CD1c-positive myeloid dendritic cell (primary cell): ENCODE data around the gene CFAP61.
"Not testable (repeated sequence)": the region's sequence is repeated elsewhere in the genome, so short reads cannot be mapped to it uniquely, and the experiment has no call there.

Source experiments
- DNase-seq: peaks from one replicate; pipeline ENCODE4 v3.0.0-alpha.2; 2016; ENCODE audit errors: extremely low spot score

The CFAP61 gene

DNA sequence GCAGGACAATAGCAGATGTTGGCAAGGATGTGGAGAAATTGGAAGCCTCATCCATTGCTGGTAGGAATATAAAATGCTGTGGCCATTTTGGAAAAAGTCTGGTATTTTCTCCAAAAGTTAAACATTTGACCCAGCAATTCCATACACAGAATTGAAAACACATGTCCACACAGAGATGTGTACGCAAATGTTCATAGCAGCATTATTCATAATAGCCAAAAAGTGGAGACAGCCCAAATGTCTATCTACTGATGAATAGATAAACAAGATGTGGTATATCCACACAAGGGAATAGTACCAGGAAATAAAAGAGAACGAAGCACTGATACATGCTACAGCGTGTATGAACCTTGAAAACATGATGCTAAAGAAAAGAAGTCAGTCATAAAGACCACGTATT lies 40.5 kb downstream of the CFAP61 start:
- DNase-seq = no peak

DNA sequence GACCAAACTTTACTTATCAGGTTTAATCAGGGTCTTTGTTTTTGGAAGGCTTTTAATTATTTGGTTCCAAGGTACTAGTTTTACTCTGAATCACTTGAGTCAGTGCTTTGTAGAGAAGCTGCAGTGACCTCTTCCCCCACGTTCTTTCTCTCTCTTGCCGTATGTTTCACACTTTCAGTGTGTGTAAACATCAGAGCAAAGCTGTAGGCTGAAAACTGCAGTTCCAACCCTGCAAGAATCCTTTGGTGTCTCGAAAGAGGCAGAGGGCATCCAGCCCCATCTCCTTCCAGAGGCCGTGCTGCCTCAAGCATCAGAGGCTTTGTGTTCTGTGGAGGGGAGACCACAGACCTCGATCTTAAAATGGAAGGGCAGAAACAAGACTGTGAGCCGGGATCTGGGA lies 42.1 kb downstream of the CFAP61 start:
- no peak for DNase-seq

DNA sequence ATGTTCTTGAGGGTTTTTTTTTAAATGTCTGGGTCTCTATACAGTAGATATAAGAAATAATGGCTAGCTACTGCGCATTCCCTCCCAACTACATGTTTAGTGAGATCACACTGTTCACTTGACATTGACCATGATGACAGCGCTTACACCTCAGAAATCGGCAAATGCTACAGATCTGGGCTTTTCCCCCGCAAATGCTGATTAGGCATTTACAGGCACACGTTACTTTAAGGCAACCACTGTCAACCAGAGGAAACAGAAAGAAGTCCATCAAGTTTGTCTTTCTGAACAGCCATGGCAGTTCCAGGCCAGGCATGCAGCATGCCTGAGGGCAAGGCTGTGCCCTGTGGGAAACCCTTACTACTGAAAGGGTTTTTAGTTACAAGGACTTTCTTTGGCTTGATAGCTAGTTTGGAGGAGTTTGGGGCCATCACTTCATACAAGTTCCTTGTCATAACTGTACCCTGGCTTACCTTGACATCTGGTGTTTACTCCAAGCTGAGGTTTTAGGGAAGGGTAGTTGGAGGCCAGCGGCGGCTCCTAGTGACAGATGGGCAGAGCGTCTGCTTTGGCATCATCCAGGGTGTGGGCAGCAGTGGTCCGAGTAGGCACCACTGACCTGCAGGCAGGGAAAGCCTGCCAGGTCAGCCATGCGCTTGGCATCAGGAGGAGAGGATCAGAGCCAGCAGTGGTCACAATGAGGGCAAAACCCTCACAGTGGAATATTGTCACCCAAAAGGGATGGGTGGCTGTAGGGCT lies 43.0 kb downstream of the CFAP61 start:
- DNase-seq = no peak

DNA sequence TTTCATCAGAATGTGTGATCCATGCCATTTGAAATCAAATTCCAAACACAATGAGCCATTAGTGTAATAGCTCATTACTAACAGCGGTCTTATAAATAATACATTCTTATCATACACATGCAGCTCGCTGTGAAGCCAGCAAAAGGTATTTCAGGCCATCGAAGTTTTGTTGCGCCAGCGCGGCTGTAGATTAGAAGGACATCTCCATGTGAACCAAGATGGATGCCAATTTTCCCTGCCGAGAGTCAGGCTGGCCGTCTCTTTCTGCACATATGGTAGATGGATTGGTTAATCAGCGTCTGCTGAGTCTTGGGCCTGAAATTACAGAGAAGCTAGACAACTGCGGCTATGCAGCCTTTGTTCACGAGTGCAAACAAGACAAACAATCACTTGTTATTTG lies 44.1 kb downstream of the CFAP61 start:
- DNase-seq = no peak

DNA sequence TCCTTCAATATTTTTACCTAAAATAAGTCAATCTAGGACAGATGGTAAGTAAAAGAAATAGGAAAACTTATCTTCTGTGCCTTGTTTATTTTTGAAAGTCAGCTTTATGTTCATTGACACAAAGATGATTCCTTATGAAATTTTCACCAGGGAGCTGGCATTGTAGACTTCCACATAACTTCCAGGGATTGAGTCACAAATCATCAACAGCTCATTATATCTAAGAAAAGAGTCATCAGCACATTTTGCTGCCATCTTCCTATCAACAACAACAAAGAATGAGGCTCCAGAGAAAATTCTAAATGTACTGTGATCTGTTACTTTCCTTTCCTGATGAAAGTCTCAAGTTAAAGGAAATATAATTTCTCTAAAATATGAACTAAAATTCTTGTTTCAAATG lies 48.5 kb downstream of the CFAP61 start:
- DNase-seq = no peak

DNA sequence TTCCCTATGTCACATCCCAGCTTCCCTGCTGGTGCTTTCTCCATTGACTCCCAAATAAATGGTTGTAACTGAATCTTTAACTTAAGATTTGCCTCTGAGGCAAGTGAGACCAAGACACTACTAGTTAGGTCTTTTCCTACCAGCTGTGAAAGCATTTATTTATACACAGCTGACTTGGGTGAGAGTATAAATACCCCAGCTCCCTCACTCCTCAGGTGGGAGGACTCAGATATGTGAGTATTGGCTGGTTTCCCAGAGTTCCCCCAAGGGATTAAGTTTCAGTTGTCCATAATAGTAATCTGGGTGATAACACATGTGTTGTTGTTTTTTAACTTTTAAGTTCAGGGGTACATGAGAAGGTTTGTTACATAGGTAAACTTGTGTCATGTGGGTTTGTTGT lies 49.8 kb downstream of the CFAP61 start:
- no peak for DNase-seq

DNA sequence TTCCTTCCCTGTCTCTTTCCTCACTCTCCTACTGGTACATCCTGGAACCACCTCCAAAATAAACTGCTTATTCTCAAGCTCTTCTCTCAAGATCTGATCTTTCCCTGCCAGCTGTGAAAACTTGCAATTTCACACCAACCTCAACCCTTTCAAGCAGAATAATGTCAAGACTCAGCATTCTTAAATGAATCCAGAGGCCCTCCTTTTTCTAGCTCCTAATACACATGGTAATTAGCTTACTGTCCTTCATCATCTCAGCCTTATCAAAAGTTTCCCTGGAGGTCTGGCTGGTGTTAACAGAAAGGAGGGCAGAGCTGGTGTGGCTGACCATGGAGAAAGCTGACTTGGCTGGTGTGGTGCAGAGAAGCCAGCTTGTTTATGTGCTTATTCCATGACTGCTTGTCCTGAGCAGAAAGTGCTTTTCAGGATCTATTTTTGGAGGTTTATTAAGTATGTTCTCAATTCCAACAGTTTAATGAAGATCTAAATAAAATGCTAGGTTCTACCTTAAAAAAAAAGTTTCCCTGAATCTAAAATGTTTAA lies 50.5 kb downstream of the CFAP61 start:
- no peak for DNase-seq

DNA sequence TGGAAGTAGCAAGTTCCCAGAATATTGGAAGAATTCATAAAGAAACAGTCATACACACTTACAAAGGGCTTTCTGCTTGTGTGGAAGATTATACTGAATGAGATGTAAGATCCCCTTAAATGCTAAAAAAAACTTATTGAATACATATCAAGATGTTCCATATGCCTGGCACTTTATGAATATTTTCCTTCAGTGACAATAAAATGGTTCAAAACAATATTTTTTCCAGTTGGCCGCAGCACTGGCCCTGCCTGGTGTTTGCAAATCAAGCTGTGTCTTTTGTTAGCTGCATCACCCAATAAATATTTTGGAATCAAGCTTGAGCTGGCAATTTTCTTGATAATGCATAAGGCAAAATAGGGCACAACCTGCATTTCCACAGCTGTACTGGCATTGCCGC lies 51.2 kb downstream of the CFAP61 start:
- no peak for DNase-seq

DNA sequence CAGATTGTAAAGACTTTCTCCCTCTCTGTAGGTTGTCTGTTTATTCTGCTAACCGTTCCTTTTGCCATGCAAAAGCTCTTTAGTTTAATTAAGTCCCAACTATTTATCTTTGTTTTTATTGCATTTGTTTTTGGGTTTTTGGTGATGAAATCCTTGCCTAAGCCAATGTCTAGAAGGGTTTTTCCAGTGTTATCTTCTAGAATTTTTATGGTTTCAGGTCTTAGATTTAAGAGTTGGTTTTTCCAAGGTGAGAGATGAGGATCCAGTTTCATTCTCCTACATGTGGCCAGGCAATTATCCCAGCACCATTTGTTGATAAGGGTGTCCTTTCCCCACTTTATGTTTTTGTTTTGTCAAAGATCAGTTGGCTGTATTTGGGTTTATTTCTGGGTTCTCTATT lies 70.9 kb downstream of the CFAP61 start:
- DNase-seq = not testable (repeated sequence)

DNA sequence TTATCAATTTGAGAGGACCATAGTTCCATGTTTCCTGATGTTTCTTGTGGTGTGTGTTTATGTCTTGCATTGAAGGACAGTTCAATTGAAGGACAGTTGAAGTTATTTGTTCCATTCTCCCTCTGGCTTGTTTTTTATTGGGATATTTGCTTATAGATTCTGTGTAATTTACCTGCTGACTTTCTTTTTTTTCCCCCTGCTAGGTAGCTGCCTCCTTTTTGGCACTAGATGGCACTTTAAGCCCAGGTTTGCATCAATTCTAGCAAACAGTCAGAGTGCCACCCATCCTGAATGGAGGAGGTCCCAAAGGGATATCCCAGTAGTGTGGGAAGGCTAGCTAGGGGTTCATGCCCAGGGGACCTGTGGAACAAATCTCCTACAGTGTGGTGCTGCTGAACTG lies 78.1 kb downstream of the CFAP61 start:
- no peak for DNase-seq

DNA sequence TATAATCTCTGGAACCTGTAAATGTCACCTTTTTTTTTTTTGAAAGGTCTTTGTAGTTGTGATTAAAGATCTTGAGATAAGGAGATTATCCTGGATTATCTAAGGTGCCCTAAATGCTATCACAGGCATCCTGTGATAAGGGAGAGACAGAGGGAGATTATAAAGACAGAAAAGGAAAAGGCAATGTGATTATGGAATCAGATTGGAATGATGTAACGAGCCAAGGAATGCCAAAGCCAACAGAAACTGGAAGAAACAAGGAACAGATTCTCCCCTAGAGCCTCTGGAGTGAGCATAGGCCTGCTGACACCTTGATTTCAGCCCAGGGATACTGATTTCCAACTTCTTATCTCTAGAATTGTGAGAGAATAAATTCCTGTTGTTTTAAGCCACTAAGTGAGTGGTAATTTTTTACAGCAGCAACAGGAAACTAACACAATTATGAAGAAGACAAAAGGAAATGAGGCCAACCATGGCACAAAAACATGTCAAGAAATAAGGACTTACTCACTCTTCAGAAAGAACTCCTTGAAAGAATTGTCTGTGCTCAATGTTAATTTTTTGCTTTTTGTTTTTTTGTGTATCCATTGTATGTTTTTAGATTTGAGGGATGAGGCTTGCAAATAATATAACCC lies 82.7 kb downstream of the CFAP61 start:
- no peak for DNase-seq

DNA sequence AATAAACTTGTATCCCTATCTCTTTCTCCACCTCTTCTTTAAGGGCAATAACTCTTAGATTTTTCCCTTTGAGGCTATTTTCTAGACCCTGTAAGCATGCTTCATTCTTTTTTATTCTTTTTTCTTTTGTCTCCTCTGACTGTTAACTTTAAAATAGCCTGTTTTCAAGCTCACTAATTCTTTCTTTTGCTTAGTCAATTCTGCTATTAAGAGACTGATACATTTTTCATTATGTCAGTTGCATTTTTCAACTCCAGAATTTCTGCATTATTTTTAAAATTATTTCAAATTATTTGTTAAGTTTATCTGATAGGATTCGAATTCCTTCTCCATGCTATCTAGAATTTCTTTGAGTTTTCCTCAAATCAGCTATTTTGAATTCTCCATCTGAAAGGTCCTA lies 84.0 kb downstream of the CFAP61 start:
- DNase-seq = no peak

DNA sequence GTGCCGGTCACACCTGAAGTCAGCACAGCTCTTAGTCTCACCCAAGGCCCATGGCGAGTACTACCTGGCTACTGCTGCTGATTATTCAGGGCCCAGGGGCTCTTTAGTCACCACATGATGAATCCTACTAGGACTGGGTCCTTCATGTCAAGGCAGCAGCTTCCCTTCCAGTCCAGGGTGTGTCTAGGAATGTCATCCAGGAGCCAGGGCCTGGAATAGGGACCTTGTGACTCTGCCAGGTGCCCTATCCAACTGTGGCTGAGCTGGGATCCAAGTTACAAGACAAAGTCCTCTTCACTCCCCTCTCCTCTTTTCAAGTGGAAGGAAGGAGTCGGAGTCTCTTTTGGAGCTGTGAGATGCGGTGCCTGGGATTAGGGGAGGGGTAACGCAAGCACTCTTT lies 85.5 kb downstream of the CFAP61 start:
- no peak for DNase-seq

DNA sequence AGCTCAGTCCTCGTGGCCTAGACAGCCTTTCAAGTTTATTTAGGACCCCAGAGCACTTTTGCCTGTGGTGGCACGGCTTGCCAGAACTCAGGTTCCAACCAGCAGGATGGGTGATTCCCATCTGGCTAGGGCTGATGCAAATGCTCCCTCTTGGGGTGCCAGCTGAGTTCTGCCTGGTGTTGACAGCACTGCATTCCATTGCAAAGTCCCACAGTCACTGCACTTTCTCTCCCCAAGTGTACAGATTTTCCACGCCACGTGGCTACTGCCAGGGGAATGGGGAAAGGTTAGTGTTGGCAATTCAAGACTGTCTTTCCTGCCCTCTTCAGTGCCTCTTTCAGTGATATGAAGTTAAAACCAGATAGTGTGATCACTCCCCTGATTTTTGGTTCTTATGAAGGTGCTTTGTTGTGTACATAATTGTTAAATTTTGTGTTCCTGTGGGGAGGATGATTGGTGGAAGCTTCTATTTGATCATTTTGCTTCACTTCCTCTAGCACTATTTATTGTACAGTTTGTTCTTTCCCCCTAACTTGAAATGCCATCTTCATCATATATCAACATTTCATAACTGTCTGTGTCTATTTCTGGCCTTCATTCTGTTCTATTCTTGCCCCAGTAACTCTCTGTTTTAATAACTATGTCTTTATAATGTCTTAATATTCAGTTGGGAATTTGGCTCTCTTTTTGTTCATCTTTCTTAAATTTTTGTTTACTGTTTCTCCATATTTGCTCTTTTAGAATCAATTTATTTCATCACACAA lies 86.2 kb downstream of the CFAP61 start:
- DNase-seq = no peak

DNA sequence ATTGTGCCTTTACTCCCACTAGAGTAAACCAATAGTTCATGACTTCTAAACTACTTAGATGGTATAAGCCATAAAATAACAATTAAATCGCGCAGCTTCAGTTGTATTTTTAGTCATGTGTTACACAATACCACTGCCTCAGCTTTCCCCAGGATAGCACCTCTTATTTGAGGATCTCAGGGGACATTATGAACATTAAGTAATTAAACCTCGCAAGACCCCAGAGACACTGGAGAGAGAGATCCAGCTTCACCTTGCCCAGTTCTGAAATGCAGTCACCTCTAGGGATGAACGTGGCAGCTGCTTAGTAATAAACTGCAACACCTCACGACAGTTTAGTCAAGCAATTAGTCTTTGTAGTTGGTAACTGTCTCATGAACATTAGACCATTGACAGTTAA lies 87.1 kb downstream of the CFAP61 start:
- DNase-seq = no peak

DNA sequence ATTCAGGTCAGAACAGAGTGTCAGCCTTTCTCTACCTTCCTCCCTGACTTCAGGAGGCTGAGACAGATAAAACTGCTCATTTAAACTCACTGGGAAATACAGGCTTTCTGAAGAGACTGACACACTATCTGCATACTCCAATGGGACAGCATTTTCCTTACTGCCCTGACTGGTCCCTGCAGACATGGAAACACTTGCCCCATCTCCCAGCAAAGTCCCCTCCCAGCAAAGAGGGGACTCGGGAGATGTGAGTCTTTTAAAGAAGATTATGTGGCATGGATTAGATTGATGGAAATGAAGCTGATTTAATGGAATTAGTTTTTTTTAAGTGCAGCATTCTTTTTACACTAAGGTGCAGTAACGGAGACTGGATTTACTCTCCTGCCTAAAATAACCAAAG lies 90.8 kb downstream of the CFAP61 start:
- no peak for DNase-seq

DNA sequence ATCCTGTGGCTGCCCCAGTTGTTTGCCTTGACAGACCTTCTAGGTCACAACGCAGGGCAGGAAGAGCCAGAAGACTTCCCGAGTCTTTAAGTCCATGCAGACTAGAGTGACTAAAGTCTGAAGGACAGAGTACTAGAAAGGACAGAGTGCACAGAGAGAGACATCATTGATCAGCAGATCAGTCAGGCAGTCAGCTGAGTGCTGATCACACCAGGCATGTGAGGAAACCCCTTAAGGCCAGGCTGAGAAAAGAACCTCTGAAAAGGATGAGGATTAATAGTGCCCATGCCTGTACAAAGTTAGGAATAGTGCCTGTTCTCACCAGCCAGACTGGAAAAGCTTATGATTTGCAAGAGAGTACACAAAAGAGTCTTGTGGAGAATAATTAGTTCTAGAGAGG lies 91.3 kb downstream of the CFAP61 start:
- DNase-seq = no peak

DNA sequence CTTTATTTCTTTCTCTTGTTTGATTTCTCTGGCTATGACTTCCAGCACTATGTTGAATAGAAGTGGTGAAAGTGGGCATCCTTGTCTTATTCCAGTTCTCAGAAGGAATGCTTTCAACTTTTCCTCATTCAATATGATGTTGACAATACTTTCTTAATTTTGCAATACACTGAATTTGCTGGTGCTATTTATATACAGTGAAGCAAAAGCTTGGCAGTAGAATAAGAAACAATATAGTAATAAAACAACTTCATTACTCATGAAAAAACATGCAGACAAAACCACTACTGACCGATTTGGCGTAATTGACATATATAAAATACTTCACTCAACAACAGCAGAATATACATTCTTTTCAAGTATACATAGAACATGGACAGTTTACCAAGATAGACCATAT lies 96.4 kb downstream of the CFAP61 start:
- DNase-seq = no peak

DNA sequence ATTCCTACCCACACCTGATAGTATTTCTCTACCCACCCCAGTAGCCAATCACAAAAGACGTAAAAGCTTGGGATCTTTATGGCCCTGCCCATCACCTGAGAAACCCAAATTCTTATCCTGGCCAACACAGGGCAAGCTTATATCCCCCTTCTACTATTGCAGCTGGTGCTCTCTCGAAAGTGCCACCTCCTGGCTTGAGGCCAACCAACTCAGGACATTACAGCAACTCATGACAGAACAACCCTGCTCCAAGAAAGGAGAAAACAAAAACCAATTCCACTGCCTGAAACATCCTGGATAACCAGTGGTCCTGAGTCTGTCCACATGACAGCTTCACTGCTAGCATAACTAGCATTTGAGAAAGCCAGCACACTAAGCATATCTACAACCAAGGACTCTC lies 97.9 kb downstream of the CFAP61 start:
- no peak for DNase-seq

DNA sequence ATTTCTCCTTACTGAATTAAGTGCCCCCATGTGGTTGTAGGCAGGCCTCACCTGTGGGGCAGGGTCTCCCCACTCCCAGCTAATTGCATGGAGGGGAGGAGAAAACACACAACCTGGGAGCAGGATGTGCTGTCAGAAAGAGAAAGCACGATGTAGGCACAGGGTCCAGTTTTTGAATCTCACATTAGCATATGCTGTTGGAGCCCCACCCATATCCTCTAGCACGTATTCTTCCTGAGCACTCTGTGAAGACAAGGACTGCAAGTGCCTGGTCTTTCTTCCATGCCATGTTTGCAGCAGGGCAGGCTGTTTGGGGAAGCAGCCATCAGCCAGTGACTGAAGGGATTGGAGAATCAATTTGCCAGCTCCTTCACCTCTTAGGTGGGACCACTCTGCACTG lies 108.2 kb downstream of the CFAP61 start:
- no peak for DNase-seq

DNA sequence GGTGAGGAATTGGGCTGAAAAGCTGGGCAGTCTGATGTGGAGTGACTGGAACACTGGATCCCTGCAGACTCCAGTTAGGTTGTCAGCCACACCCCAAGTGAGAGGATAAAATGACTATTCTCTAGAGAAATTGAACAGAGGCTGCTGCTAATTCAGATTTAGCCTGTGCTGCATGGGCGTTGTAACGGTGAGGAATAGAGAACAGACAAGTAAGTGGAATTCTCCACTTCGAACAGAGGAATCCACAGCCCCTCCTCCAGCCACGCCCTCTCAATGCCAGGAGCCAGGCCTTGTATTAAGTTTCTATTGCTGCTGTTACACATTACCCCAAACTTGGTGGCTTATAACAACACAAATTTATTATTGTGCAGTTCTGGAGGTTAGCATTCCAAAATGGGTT lies 109.3 kb downstream of the CFAP61 start:
- no peak for DNase-seq

DNA sequence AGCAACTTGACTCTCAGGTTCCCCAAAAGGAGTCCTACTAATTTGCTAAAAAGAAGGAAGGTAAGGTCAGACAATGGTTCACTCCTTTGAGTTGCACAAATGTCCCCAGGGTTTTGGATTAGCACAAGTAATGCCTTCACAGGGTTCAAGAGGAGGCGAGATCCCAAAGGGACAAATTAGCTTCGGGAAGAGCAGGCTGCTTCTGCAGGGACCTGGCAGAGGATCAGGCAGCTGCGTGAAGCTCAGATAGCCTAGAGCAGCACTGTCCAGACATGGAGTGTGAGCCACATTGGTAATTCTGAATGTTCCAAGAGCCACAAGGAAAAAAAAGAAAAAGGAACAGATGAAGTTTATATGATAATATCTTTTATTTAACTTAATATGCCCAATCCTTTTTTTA lies 115.4 kb downstream of the CFAP61 start:
- no peak for DNase-seq

DNA sequence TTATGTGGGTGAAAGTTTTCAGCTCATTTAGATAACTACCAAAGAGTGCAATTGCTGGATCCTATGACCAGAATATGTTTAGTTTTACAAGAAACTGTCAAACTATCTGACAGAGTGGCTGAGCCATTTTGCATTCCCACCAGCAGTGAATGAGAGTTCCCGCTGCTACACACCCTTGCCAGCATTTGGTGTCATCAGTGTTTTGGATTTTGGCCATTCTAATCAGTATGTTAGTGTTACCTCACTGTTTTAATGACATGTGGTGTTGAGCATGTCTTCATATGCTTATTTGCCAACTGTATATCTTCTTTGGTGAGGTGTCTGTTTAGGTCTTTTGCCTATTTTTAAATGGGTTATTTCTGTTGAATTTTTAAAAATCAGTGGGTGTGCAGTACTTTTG lies 120.9 kb downstream of the CFAP61 start:
- no peak for DNase-seq
